Middle frontal gyrus (tissue), 1 donor: ENCODE data around the gene MTM1.

Source experiments
- DNase-seq: peaks from one replicate; pipeline ENCODE4 v3.0.0-alpha.2; 2015; ENCODE audit warnings: low spot score; ENCODE audit errors: extremely low spot score

MTM1 gene

DNA sequence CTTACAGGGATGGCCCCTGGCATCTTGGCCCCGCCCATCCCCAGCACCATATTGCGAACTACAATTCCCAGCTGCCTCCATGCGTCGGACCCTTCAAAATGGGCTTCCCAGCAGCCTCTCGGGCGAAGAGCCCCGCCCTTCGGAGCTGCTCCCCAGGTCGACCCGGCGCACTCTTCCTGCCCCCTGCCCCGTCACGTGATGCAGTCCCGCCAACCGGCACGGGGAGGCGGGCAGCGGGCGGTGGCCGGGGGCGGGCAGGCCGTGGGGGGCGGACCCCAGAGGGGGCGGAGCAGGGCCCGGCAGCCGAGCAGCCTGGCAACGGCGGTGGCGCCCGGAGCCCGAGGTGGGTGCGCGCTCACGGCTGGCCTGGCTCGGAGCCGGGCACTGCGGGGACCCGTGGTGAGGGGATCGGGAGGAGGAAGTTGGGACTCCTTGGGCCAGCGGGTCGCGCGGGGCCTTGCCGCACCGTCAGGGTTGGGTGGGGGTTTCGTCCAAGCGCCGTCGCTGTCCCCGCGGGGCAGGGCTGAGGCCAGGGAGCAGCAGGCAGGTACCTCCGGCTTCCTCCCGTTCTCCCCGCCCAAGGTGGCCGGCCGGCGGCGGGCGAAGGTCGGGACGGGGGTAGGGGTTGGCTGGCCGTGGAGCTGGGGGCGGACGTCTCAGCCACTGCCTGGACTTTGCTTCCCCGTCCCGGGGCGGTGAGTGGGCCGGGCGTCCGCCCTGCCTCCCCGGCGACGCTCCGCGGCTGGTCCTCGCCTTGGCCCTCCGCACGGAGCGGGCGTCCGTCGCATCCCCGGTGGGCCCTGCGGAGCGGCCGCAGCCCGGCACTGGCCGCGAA, at the start of gene MTM1:
MTM1 (plus strand) TSS at position 302 of the 835 bp plus-strand sequence. CDS start 23,994 bp downstream, outside the sequence.
- DNase-seq = peak; percentile 87

DNA sequence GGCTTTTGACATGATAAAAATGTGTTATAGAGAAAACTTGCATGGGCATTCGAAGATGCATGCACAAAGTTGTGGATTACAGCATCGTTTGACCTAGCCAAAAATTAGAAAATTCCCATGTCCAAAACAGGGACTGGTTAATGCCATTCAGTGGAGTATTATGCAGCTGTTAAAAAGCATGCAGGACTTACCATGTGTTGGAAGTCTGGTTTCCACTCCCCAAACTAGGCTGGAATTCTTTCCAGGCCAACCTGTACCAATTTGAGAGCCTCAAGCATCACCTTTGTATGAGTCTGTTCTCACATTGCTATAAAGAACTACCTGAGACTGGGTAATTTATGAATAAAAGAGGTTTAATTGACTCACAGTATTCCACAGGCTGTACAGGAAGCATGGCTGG, 45.9 kb upstream of the MTM1 start:
- no peak for DNase-seq

DNA sequence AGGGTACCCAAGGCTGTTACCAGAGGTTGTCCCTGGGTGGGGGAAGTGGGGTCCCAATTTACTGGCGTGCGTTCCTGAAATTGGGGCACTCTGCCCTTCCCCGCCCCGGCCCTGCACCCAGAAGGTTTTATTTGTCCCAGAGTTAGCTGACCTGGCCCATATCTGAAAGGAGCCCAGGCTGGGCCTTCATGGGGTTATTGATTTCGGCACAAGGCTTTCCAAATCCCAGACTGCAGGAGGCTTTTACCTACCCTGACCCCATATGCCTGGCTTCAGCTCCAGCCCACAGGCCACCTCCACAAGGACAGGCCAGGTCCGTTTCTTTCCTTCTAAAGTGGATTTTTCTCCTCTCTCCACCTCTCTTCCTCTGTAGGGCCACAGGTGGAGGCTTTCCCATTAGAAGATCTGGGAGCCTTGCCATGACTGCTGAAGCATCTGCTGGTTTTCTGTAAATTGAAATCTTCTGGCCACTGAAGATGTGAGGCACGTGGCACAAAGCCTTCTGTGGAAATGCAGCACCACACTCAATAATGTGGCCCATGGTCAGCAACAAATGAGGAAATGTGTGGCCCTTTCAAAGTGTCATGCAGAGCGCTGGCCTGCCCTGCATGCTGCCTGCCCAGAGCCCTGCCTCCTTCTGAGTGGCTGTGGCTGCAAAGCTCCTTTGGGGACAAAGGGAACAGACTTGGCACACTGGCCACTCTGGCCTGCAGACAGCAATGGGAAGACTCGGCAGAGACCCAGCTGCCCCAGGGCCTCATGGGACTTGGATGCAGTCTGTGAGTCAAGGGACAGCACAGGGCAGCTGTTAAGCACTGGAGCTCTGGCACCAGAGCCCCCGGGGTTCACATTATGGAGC, 43.1 kb upstream of the MTM1 start:
- peak; percentile 58 for DNase-seq

DNA sequence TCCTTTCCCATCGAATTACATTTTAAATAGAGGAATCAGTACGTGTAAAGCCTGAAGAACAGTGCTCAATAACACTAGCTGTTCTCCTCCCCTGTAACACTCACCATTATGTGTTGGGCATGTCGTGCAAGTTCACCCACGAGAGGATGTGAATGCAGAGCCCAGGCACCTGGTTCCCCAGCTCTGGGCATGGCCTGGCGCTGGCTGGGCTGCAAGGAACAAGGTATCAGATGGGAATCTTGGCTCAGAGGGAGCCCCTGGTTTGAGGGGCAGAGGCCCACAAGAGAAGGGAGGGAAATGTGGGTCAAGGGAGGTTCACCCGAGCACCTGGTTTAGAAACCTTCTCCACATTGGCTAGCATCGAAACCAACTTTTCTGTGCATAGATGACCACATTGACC, 41.7 kb upstream of the MTM1 start:
- no peak for DNase-seq

DNA sequence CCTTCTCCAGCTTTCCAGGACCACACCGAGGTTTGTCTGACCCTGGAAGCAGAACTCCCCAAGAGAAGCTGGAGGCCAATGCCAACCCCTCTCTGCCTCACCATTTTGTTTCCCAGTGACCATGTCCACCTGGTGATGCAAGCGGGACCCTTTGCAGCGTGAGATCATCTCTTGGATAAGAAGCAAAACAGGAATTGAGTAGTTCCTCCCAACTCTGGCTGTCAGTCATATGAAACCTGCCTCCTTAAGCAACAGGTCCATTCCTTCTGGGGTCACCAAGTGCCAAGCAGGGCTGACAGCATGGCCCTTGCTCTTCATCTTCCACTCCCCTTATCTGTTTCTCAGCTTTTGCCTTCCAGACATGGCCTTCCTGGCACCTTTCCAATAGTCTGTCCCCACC, 41.3 kb upstream of the MTM1 start:
- no peak for DNase-seq

DNA sequence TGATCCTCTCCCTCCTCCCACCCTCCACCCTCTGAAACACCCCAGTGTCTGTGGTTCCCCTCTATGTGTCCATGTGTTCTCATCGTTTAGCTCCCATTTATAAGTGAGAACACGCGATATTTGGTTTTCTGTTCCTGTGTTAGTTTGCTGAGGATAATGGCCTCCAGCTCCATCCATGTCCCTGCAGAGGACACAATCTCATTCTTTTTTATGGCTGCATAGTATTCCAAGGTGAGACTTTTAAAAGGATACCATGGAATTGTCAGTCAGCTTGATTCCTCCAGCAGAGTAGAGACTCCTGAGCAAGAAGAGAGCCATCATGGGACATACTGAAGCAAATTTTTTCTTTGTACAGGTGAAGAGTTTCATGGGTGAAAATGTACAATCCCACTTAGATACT, 38.8 kb upstream of the MTM1 start:
- no peak for DNase-seq

DNA sequence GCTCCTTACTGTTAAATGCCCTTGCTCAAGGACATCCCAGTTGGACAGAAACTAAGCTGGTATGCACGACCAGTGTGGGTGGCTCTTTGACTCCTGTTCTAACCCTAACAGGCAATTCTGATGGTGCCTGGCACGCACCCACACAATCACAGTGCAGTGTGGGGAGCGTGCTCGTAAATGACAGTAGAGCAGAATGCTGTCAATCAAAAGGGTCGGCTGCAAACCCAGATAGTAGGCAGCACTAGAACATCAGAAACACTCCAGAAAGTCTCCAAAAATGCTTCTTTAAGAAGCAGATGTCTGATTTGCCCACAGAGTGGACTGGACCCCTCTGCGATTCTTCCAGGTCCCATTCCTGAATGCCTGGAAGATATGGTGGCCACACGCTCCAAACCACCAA, 37.6 kb upstream of the MTM1 start:
- no peak for DNase-seq

- DNase-seq = no peak
Measured at GRCh38 chrX:150531467-150531866, 37.0 kb upstream of the MTM1 start.

GRCh38 chrX:150533863-150534262, 34.6 kb upstream of the MTM1 start:
- DNase-seq = no peak

- DNase-seq = no peak
Measured at GRCh38 chrX:150536455-150537116, 31.8 kb upstream of the MTM1 start.

DNA sequence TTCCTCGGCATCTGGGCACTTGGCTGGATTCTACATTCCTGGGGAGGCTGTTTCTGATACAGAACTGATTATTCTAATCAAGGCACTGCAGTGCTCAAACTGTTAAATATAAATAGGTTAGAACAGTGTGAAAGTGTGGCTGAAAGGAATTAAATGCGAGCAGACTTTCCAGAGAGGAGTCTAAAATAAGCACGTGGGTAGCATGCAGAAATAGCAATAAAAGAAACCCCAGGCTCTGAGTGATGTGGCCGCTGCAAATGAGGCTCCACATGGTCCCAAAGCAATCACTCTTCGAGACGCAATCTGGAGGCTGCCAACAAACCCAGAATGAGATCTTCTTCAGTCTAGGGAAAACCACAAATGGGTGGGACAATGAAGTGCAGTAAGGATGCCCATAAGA, 30.6 kb upstream of the MTM1 start:
- no peak for DNase-seq

DNA sequence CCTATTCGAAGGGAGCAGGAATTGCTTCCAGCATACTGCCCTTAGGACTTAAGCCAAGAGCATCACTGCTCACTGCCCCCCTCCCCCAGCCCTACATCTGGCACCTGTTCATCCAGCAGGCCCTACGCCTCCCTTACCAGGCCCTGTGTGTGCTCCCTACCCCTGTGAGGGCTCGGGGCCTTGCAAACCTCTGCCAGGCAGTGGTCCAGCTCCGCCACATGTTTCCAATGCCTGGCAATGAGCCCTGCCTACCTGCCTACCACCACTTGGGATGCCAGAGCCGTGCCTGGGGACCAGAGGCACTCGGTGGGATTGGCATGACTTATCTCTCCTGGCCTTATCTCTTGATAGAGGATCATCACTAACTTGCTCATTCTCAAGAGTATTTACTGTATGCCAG, 27.5 kb upstream of the MTM1 start:
- no peak for DNase-seq

- DNase-seq = no peak
Measured at GRCh38 chrX:150542846-150543229, 25.6 kb upstream of the MTM1 start.

GRCh38 chrX:150543230-150544155, 24.9 kb upstream of the MTM1 start:
- no peak for DNase-seq

- no peak for DNase-seq
Measured at GRCh38 chrX:150544222-150544787, 24.1 kb upstream of the MTM1 start.

GRCh38 chrX:150544835-150545770, 23.3 kb upstream of the MTM1 start:
- DNase-seq = peak; percentile 3

GRCh38 chrX:150546711-150547153, 21.7 kb upstream of the MTM1 start:
- no peak for DNase-seq

- DNase-seq = no peak
Measured at GRCh38 chrX:150547375-150548115, 20.9 kb upstream of the MTM1 start.

DNA sequence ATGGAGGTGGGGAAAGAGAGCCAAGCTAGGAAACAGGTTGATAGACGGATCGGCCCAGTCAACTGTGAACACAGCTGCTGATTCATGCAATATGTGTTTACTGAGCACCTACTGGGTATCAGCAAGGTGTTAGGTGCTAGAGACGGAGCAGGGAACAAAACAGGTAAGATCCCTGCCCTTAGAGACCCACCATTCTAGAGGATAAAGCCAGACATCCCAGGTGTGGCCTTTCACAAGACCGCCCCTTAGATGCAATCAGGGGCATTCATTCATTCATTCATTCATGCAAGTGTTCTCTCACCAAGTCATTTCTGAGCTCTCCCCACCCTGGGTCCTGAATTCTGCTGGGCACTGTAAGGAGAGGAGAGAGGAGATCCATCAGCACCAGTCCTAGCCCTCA, 20.2 kb upstream of the MTM1 start:
- DNase-seq = no peak
